ENCODE results near the gene DHFR.
"Not testable (repeated sequence)": the region's sequence is repeated elsewhere in the genome, so short reads cannot be mapped to it uniquely, and the experiment has no call there.

The DHFR gene

DNA sequence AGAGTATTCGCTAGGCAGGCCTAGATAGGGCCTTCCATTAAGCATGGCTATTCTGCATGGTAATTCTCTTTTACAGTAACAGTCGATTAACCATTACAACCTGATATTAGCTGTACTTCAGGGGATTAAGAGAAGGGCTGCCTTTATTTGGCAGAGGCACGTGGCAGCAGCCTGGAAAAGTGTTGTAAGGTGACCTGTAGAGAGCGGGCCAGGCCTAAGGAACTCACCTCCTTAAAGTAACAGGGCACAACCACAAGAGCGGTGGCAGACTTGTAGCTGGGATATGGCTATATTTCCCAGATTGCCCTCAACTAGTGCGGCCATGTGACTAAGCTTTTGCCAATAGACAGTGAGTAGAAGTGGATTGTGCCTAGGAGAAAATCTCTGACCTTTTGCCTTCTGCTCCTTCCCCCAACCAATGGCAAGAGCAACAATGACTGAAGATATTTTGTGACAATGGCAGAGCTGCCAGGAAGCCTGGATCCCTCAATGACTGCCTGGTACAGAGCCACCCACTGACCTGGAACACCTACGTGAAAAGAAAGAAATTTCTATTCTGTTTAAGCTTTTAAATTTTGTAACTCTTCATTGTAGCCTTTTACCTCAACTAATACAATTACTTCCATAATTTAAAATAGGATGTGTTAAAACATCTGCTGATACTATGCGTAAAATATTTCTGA, 65.8 kb downstream of the DHFR start (continued):
- no peak for TF ChIP-seq TOX (CRISPR knock-in tag; IDR thresholded peaks at IDR 0.05; ENCODE audit: borderline replicate concordance)

DNA sequence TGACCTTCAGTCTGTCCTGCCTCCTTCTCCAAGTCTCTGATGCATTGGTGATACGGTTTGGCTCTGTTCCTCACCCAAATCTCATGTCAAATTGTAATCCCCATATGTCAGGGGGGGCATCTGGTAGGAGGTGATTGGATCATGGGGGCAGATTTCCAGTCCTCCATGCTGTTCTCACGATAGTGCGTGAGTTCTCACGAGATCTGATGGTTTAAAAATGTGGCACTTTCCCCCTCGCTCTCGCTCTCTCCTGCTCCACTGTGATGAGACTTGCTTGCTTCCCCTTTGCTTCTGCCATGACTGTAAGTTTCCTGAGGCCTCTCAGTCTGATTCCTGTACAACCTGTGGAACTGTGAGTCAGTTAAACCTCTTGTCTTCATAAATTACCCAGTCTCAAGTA, 70.0 kb downstream of the DHFR start:
- TF ChIP-seq ZC3H10 (CRISPR knock-in tag; IDR thresholded peaks at IDR 0.05) = no peak
- no peak for TF ChIP-seq ZNF8 (CRISPR knock-in tag; IDR thresholded peaks at IDR 0.05)
- no peak for TF ChIP-seq SNAI2 (CRISPR knock-in tag; IDR thresholded peaks at IDR 0.05)
- no peak for TF ChIP-seq RARB (CRISPR knock-in tag; IDR thresholded peaks at IDR 0.05)
- TF ChIP-seq ZNF70 (CRISPR knock-in tag; IDR thresholded peaks at IDR 0.05) = no peak
- TF ChIP-seq ISL1 (CRISPR knock-in tag; IDR thresholded peaks at IDR 0.05) = no peak
- TF ChIP-seq, protein P1, sequence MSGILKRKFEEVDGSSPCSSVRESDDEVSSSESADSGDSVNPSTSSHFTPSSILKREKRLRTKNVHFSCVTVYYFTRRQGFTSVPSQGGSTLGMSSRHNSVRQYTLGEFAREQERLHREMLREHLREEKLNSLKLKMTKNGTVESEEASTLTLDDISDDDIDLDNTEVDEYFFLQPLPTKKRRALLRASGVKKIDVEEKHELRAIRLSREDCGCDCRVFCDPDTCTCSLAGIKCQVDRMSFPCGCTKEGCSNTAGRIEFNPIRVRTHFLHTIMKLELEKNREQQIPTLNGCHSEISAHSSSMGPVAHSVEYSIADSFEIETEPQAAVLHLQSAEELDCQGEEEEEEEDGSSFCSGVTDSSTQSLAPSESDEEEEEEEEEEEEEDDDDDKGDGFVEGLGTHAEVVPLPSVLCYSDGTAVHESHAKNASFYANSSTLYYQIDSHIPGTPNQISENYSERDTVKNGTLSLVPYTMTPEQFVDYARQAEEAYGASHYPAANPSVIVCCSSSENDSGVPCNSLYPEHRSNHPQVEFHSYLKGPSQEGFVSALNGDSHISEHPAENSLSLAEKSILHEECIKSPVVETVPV (CRISPR knock-in tag; IDR thresholded peaks at IDR 0.05) = no peak
- TF ChIP-seq OSR1 (CRISPR knock-in tag; IDR thresholded peaks at IDR 0.05) = no peak
- no peak for ATAC-seq

DNA sequence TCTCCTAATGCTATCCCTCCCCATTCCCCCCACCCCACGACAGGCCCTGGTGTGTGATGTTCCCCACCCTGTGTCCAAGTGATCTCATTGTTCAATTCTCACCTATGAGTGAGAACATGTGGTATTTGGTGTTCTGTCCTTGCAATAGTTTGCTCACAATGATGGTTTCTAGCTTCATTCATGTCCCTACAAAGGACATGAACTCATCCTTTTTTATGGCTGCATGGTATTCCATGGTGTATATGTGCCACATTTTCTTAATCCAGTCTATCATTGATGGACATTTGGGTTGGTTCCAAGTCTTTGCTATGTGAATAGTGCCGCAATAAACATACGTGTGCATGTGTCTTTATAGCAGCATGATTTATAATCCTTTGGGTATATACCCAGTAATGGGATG, 74.5 kb downstream of the DHFR start:
- ATAC-seq = not testable (repeated sequence)

DNA sequence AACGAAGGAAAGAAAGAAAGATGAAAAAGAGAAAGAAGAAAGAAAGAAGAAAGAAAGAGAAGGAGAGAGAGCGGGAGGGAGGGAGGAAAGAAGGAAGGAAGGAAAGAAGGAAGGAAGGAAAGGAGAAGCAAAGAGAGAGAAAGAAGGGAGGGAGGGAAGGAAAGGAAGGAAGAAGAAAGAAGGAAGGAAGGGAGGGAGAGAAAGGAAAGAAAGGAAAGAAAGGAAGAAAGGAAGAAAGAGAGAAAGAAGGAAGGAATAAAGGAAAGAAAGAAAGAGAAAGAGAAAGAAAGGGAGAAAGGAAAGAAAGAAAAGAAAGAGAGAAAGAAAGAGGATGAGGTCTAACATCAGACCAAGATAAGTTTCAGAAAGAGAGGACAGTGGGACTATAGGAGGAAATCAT, 75.7 kb downstream of the DHFR start:
- TF ChIP-seq ZNF8 (CRISPR knock-in tag; IDR thresholded peaks at IDR 0.05) (no peak), GLIS3 (CRISPR knock-in tag; IDR thresholded peaks at IDR 0.05) (no peak), ESRRG (CRISPR knock-in tag; IDR thresholded peaks at IDR 0.05) (no peak), ZC3H10 (CRISPR knock-in tag; IDR thresholded peaks at IDR 0.05) (no peak), CSDC2 (CRISPR knock-in tag; IDR thresholded peaks at IDR 0.05) (no peak), TCF4 (CRISPR knock-in tag; IDR thresholded peaks at IDR 0.05; ENCODE audit: borderline replicate concordance) (no peak), BACH2 (CRISPR knock-in tag; IDR thresholded peaks at IDR 0.05; ENCODE audit: borderline replicate concordance) (no peak)
- TF ChIP-seq, protein P2, sequence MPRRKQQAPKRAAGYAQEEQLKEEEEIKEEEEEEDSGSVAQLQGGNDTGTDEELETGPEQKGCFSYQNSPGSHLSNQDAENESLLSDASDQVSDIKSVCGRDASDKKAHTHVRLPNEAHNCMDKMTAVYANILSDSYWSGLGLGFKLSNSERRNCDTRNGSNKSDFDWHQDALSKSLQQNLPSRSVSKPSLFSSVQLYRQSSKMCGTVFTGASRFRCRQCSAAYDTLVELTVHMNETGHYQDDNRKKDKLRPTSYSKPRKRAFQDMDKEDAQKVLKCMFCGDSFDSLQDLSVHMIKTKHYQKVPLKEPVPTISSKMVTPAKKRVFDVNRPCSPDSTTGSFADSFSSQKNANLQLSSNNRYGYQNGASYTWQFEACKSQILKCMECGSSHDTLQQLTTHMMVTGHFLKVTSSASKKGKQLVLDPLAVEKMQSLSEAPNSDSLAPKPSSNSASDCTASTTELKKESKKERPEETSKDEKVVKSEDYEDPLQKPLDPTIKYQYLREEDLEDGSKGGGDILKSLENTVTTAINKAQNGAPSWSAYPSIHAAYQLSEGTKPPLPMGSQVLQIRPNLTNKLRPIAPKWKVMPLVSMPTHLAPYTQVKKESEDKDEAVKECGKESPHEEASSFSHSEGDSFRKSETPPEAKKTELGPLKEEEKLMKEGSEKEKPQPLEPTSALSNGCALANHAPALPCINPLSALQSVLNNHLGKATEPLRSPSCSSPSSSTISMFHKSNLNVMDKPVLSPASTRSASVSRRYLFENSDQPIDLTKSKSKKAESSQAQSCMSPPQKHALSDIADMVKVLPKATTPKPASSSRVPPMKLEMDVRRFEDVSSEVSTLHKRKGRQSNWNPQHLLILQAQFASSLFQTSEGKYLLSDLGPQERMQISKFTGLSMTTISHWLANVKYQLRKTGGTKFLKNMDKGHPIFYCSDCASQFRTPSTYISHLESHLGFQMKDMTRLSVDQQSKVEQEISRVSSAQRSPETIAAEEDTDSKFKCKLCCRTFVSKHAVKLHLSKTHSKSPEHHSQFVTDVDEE (CRISPR knock-in tag; IDR thresholded peaks at IDR 0.05) = no peak
- TF ChIP-seq, protein P3, sequence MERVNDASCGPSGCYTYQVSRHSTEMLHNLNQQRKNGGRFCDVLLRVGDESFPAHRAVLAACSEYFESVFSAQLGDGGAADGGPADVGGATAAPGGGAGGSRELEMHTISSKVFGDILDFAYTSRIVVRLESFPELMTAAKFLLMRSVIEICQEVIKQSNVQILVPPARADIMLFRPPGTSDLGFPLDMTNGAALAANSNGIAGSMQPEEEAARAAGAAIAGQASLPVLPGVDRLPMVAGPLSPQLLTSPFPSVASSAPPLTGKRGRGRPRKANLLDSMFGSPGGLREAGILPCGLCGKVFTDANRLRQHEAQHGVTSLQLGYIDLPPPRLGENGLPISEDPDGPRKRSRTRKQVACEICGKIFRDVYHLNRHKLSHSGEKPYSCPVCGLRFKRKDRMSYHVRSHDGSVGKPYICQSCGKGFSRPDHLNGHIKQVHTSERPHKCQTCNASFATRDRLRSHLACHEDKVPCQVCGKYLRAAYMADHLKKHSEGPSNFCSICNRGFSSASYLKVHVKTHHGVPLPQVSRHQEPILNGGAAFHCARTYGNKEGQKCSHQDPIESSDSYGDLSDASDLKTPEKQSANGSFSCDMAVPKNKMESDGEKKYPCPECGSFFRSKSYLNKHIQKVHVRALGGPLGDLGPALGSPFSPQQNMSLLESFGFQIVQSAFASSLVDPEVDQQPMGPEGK (CRISPR knock-in tag; IDR thresholded peaks at IDR 0.05; ENCODE audit: borderline replicate concordance) = no peak
- ATAC-seq = no peak

DNA sequence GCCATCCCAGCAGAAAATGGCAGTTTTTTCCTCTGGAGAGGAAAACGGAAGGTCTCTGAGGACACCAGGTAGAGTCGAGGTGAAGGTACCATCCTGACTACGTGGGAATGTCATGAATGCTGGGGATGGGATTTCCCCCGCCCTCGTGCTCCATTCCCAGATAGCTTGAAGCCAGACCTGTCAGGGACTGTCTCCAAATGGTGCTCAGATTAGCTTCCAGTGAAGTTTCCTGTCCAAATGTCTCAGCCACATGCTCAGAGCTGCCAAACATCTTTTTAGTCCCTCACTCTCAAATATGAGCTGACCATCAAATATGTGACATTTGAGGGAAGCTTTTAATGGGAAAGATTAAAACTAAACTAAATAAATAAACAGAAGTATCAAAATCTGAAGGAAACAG, 77.1 kb downstream of the DHFR start:
- ATAC-seq = no peak
- TF ChIP-seq BACH2 (CRISPR knock-in tag; IDR thresholded peaks at IDR 0.05; ENCODE audit: borderline replicate concordance) (no peak), ZC3H10 (CRISPR knock-in tag; IDR thresholded peaks at IDR 0.05) (no peak), TCF4 (CRISPR knock-in tag; IDR thresholded peaks at IDR 0.05; ENCODE audit: borderline replicate concordance) (no peak), ARNTL (CRISPR knock-in tag; IDR thresholded peaks at IDR 0.05; ENCODE audit: borderline replicate concordance, low read depth) (no peak), RARB (CRISPR knock-in tag; IDR thresholded peaks at IDR 0.05) (no peak), ZFP30 (CRISPR knock-in tag; IDR thresholded peaks at IDR 0.05) (no peak), ZNF8 (CRISPR knock-in tag; IDR thresholded peaks at IDR 0.05) (no peak), ESRRG (CRISPR knock-in tag; IDR thresholded peaks at IDR 0.05) (no peak), PPARA (CRISPR knock-in tag; IDR thresholded peaks at IDR 0.05; ENCODE audit: borderline replicate concordance) (no peak), GLIS3 (CRISPR knock-in tag; IDR thresholded peaks at IDR 0.05) (no peak), TOX (CRISPR knock-in tag; IDR thresholded peaks at IDR 0.05; ENCODE audit: borderline replicate concordance) (no peak), SNAI2 (CRISPR knock-in tag; IDR thresholded peaks at IDR 0.05) (no peak), ZFP3 (CRISPR knock-in tag; IDR thresholded peaks at IDR 0.05) (no peak), ZNF565 (CRISPR knock-in tag; conservative IDR thresholded peaks at IDR 0.05; ENCODE audit: low read depth) (no peak)
- TF ChIP-seq, protein P4, sequence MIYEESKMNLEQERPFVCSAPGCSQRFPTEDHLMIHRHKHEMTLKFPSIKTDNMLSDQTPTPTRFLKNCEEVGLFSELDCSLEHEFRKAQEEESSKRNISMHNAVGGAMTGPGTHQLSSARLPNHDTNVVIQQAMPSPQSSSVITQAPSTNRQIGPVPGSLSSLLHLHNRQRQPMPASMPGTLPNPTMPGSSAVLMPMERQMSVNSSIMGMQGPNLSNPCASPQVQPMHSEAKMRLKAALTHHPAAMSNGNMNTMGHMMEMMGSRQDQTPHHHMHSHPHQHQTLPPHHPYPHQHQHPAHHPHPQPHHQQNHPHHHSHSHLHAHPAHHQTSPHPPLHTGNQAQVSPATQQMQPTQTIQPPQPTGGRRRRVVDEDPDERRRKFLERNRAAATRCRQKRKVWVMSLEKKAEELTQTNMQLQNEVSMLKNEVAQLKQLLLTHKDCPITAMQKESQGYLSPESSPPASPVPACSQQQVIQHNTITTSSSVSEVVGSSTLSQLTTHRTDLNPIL (CRISPR knock-in tag; IDR thresholded peaks at IDR 0.05; ENCODE audit: low read depth) = no peak
- TF ChIP-seq, protein P1 (CRISPR knock-in tag; IDR thresholded peaks at IDR 0.05) = no peak
- TF ChIP-seq, protein P2 (CRISPR knock-in tag; IDR thresholded peaks at IDR 0.05) = no peak
